ENCODE results near the gene COL9A1.

GRCh38 chr6:70184723-70185122 lies 118.2 kb downstream of the COL9A1 start:
- TF ChIP-seq CTCF (IDR thresholded peaks at IDR 0.05; ENCODE audit: borderline replicate concordance, extremely low read depth, low read length, poor library complexity, severe bottlenecking), result no peak
- no peak for TF ChIP-seq EZH2 (IDR thresholded peaks at IDR 0.05; ENCODE audit: borderline replicate concordance, low read depth, low read length, severe bottlenecking)
